ENCODE data around the gene TMEM182.

The TMEM182 gene

DNA sequence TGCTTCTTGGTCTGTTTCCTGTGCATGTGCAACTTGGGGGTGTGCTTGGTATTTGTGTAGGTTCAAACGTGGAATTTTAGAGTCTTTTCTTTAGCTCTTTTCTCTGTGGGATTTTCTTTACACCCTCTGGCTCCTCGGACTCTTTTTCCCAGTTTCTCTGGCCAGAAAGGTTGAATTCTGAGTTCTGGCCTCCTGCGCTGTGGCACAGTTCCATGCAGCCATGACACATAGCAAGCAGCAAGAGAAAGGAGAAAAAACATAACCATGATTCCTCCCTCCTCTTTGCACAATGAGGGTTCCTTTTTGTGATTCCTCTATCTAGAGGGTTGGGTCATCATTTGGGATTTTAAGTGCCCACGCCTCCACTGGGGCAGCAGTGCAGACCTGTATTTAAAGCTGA, 33.8 kb downstream of the TMEM182 start:
- no peak overlapping the region for H3K4me3 ChIP-seq (ENCODE audit: low read depth, low read length)
- DNase-seq (ENCODE audit: low read depth) = no peak

DNA sequence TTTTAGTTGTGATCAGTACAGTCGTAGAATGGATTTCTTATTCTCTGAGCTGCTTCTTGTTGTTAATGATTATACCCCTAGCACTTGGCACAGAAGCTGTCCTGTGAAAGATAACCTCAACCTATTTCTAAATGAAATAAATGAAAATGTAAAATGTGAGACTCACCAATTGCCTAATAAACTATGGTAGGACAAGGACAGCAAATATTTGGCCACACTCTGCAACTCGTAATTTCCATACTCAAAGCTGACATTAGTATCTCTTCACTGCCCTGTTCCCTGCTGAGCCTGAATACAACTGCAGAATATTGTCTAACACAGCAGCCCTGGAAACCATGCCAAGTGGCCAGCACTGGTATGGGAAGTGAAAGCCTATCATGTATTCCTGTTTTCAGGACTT, 34.5 kb downstream of the TMEM182 start:
- no peak overlapping the region for H3K4me3 ChIP-seq (ENCODE audit: low read depth, low read length)
- no peak for DNase-seq (ENCODE audit: low read depth)

DNA sequence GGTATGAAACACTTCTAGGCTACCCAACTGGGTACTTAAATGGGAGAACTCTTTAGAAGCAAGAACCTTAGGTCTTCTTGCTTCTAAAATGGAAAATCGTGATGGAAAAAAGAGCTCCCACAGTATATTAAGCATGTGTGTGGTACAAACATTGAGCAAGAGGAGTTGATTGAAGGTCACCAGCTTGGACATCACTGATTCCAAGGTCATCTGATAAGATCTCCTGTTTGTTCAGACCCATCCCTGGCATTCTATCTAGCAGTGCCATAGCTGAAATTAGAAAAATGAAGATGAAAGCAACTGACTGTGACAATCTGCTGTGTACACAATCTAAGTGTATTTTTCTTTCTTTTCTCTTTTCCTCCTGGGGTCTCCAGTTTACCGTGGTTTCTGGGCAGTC, 35.7 kb downstream of the TMEM182 start:
- H3K4me3 ChIP-seq (ENCODE audit: low read depth, low read length) = no peak overlapping the region
- DNase-seq (ENCODE audit: low read depth) = no peak

GRCh38 chr2:102798181-102798580, 36.4 kb downstream of the TMEM182 start:
- DNase-seq (ENCODE audit: low read depth) = no peak

GRCh38 chr2:102801098-102801718, 39.4 kb downstream of the TMEM182 start:
- no peak overlapping the region for H3K4me3 ChIP-seq (ENCODE audit: low read depth, low read length)
- DNase-seq (ENCODE audit: low read depth) = peak; percentile 1

More at GRCh38 chr2:102798181-102798580, 36.4 kb downstream of the TMEM182 start:
- H3K4me3 ChIP-seq (ENCODE audit: low read depth, low read length) = no peak overlapping the region

DNA sequence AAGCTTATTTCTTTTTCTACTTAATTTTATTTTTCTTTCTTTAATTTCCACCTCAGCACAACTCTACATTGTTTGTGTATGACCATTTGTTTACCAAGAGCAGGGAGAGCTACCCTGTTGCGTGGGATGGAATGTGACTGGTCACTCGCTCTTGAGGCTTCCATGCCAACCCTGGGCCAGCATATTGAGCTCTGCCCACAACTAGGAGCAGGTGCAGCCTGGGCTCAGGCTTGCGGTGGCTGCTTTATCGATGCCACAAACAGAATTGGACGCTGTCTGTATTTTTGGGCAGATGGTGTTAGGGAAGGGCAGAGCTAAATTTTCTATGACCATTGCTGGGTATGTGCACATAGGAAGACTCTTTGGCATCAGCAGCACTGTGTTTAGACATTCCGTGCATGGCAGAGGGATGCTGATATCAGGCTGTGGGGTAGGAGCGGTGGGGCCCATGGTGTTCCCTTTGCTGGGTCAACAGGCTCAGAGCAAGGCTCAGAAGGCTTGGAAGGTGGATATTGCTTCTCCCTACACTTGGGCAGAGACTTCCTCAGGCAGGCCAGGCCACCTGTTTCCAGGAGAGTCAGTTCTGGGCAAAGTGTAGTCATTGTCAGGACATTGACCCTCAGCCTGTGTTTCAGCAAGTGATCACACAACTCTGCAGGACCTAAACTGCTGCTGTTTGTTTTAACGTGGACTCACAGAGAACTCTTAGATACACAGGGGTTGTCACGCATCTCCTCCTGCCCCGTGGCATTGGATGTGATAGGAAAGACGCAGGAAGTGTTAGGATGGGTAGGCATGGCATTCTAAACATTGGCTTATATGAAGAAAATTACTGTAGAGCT, 40.2 kb downstream of the TMEM182 start:
- H3K4me3 ChIP-seq (ENCODE audit: low read depth, low read length) = no peak overlapping the region
- no peak for DNase-seq (ENCODE audit: low read depth)

DNA sequence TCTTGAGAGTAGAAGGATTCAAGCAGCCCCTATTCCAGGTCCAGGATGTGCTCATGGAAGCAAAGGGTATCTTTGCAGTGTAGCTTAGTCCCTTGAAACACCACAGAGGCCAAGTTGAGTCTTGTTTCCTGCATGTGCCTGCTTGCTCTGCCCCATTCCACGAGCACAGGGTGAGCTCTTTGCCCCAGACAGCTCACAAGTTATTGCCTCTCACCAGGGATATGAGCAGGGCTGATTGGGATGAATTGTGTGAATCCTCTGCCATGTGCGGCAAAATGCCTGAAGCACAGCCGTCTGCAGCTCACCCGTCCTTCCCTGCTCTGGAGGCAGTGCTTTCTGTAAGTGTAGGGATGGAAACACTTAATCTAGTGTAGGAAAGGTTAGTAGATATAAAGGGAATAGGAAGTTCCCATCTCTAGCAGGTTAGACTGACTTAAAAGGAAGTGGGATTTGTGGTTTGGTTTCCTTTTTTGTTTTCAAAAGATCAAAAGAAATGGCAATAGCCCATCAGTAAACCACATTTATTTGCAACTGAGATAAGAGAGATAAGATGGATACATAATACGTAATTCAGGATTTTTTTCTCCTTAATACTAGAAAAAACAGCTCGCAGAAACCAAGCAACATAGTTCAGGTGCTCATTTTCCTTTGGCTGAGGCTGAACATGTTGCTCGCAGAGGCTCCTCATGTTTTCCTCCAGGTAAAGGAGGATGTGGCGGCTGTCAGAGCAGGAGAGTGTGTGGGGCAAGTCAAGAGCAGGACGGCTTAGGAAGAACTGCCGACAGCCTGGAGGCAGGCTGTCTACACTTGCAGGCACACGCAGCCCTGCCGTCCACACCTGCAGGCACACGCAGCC, 41.4 kb downstream of the TMEM182 start:
- no peak for DNase-seq (ENCODE audit: low read depth)
- no peak overlapping the region for H3K4me3 ChIP-seq (ENCODE audit: low read depth, low read length)

DNA sequence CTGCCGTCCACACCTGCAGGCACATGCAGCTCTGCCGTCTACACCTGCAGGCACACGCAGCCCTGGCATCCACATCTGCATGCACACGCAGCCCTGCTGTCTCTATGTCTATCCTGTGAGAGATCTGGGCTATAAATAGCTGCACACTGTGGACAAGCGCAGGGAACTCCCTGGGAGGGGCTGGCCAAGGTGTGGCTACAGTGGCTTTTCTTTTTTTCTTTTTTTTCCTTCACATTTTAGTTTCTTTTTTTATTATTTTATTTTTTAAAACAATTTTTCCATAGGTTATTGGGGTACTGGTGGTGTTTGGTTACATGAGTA, 42.0 kb downstream of the TMEM182 start:
- no peak overlapping the region for H3K4me3 ChIP-seq (ENCODE audit: low read depth, low read length)
- no peak for DNase-seq (ENCODE audit: low read depth)

- peak; percentile 31 for DNase-seq (ENCODE audit: low read depth)
- H3K4me3 ChIP-seq (ENCODE audit: low read depth, low read length) = no peak overlapping the region
Measured at GRCh38 chr2:102806250-102806837, 44.5 kb downstream of the TMEM182 start.

DNA sequence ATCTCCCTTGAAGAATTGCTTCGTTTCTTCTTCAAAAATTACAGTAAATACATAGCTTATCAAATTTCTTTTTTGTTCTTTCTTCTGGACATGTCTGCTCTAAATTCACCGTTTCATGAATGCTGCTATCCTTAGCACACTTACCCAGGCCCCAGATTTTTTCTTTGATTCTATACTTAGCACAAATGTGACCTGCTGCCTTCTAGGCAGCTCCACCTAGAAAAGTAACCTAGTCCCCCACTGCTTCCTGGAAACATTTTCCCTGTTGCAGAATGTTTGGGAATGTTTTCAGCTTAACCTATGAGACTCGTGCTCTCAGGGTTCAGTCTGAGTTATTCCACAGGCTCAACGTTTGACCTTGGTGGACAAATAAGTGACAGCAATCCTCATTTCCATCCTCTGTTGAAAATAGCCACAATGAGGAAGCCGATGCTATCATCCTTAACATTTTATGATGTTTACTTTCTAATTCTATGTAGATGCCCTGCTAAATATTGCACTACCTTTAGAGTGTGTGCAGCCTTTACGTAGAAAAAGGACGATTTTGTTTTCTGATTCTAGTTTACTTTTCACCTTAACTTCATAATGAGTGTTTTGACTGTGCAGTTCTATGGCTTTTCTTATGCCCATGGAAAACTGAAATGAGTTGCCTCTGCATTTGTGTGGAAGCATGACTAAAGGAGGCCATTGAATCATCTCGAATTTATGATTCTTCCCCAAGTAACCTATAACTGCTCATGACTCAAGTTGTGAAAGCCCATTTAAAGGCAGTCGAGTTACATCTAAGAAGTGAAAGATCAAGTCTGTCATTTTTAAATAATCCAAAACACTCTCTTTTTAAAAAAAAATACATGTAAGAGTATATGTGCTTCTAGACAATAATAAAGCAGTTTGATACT, 47.7 kb downstream of the TMEM182 start:
- H3K4me3 ChIP-seq (ENCODE audit: low read depth, low read length) = no peak overlapping the region
- no peak for DNase-seq (ENCODE audit: low read depth)

GRCh38 chr2:102815285-102815684, 53.5 kb downstream of the TMEM182 start:
- H3K4me3 ChIP-seq (ENCODE audit: low read depth, low read length) = no peak overlapping the region
- no peak for DNase-seq (ENCODE audit: low read depth)

DNA sequence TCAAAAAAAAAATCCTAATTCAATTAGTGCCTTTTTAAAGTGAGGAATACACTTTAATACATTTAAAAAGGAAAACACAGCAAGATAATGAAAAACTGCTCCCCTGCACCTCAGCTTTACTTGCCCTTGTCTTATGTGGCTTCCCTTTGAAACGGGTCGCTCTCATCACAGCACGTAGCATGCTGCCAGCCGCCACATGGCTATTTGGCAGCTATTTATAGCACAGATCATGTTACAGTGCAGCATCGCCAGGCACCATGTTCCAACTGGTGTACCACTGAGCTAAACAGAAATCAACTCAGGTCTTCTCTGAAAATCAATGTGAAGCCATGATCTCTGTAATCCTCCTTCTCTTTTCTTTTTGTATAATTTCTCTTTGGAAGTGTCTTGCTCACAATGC, 65.1 kb downstream of the TMEM182 start:
- H3K4me3 ChIP-seq (ENCODE audit: low read depth, low read length) = no peak overlapping the region
- peak; percentile 5 for DNase-seq (ENCODE audit: low read depth)

- DNase-seq (ENCODE audit: low read depth) = no peak
- no peak overlapping the region for H3K4me3 ChIP-seq (ENCODE audit: low read depth, low read length)
Measured at GRCh38 chr2:102832789-102833188, 71.0 kb downstream of the TMEM182 start.

DNA sequence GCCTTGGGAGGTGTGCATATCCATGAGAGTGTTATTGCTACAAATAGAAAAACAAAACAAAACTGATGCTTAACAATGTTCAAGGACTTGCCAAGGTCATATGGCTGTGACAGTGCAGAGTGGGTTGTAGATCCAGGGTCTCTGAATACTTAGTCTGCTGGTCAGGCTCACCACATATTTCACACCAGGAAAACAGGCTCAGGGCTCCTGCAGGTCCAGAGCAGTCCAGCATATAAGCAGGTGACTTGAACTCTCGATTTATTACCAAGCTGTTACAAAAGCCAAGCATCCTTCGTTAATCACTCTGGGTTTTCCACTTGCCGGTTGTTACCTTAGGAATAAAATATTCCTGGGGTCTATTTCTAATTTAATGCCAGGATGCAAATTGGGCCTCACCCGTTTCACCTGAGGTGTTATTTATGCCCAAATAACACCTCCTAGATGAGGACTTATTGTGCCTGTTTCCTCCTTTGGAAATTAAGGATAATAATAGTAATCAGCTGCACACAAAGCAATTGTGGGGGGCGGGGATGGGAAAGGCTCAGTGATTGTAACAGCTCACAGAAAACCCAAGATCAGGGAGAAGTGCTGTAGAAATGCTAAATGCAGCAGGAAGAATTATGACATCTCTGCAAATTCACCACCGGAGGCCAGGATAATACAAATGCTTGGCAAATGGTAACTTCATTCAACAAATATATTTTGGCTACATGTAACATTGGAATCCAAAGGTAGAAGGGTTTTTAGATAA, 72.9 kb downstream of the TMEM182 start:
- H3K4me3 ChIP-seq (ENCODE audit: low read depth, low read length) = no peak overlapping the region
- no peak for DNase-seq (ENCODE audit: low read depth)

DNA sequence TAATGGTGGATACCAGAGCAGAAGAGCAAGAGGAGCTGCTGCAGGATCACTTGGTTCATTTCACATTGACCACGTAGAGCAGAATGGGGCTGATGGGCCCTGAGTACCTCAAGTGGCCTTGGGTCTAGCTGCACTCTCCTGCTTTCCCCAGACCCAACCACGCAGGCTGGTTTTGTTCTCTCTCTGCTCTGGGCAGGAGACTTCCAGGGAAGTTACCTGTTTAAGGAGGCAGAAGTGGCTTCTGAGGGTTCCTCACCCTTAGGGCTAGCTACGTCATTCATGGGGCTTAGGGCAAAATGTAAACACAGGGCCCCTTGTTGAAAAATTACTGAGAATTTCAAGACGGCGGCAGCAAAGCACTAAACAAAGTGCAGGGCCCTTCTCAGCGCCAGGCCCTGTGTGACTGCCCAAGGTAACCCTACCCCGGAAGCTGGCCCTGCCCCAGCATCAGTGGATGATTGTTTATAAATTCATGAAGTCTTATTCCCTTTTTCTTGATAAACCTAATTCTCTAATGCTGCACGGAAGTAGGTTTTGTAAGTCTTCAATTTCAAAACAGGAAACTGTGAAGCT, 75.9 kb downstream of the TMEM182 start:
- no peak for DNase-seq (ENCODE audit: low read depth)
- no peak overlapping the region for H3K4me3 ChIP-seq (ENCODE audit: low read depth, low read length)

DNA sequence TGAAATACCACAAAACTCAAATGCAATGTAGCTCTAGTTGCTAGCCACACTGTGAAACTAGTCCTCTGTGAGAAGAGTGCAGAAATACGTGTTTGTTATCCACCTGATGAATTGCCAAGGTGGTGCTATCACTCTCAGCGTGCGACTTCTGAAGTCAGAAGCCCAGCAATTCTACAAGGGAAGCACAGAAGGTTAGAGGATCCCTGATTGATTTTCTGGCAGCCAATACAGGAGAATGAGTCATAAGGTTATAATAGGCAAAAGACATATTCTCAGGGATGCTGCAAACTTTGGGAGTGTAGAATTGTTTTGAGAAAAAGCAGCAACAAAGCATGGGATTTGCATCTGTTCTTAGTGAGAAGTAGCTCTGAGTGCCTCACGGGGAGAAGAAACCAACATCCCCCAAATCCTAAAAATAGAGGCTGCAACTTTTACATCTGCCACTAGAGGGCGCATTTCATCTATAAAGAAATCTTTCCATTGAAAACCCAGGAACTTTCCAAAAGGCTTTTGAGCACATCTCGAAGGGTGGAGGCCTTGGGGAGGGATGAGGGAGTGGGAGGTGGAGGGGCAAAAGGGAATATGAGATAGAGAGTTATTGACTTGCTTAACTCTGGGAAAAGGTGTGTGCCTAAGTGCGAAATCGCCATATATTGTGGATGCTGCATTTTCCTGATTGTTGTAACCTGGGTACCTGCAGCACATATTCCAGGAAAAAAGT, 78.0 kb downstream of the TMEM182 start:
- H3K4me3 ChIP-seq (ENCODE audit: low read depth, low read length) = no peak overlapping the region

GRCh38 chr2:102841107-102841840, 79.4 kb downstream of the TMEM182 start:
- H3K4me3 ChIP-seq (ENCODE audit: low read depth, low read length) = no peak overlapping the region
- peak; percentile 5 for DNase-seq (ENCODE audit: low read depth)

More for the DNA sequence above, 78.0 kb downstream of the TMEM182 start:
- no peak for DNase-seq (ENCODE audit: low read depth)
